IMR-90 (cell line): ENCODE results near the gene SLC50A1.

Source experiments
- CEBPB ChIP-seq: IDR thresholded peaks from 2 replicates; pipeline ENCODE4 v1.6.1; 2012; ENCODE audit warnings: low read depth, low read length, improper control_type of control experiment
- CTCF ChIP-seq: conservative IDR thresholded peaks from 2 replicates; pipeline ENCODE4 v1.5.1; 2012; ENCODE audit warnings: mild to moderate bottlenecking, low read depth, low read length, improper control_type of control experiment
- FOS ChIP-seq: fragments of 150-350 bp; IDR thresholded peaks from 2 replicates; pipeline ENCODE4 v1.6.1; 2016; ENCODE audit warnings: low read depth, low read length
- POLR2A ChIP-seq: IDR thresholded peaks from 2 replicates; pipeline ENCODE4 v1.6.1; 2012; ENCODE audit warnings: mild to moderate bottlenecking, low read depth, low read length
- RAD21 ChIP-seq: IDR thresholded peaks from 2 replicates; pipeline ENCODE4 v1.6.1; 2012; ENCODE audit warnings: low read length, improper control_type of control experiment
- SMC3 ChIP-seq: fragments of 150-350 bp; IDR thresholded peaks from 2 replicates; pipeline ENCODE4 v1.6.1; 2016; ENCODE audit warnings: low read depth, mild to moderate bottlenecking, antibody characterized with exemption, low read length, moderate library complexity

GRCh38 chr1:155168456-155169210 lies 33.0 kb downstream of the SLC50A1 start:
- no peak for TF ChIP-seq CTCF
- no peak for TF ChIP-seq FOS
- no peak for TF ChIP-seq CEBPB
- TF ChIP-seq POLR2A: no peak
- TF ChIP-seq SMC3: no peak
- no peak for TF ChIP-seq RAD21
